Islet of Langerhans (tissue), 1 donor: ENCODE results near the gene STARD7.

Source experiments
- FAIRE-seq: peaks from one replicate; lab custom pipeline; 2011; peaks lifted over from hg19 to GRCh38; lab: Jason Lieb, UNC

STARD7 gene

GRCh38 chr2:96197546-96198255, 10.9 kb downstream of the STARD7 start:
- no peak for FAIRE-seq

DNA sequence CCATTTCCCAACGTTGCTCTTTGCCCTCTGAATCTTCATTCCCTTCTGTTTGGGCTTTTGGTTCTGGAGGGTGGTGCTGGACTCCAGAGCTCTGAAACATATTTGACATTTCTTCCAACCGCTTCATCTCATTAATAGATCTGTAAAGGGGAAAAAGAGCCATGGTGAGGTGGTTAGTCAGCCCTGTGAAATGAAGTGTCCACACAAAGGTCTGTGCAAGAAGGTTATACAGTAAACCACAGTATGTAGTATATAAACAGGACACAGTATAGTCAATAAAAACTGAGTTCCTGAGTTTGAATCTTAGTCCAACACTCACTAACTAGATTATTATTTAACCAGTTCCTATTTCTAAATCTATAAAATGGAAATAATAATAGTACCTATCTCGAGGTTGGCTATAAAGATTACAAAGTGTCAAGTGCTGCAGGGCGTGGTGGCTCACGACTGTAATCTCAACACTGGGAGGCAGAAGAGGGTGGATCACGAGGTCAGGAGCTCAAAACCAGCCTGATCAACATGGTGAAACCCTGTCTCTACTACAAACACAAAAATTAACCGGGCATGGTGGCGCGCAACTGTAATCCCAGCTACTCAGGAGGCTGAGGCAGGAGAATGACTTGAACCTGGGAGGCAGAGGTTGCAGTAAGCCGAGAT, 13.1 kb downstream of the STARD7 start:
- no peak for FAIRE-seq

- FAIRE-seq: no peak
Observed at GRCh38 chr2:96191937-96192670, 16.5 kb downstream of the STARD7 start.

DNA sequence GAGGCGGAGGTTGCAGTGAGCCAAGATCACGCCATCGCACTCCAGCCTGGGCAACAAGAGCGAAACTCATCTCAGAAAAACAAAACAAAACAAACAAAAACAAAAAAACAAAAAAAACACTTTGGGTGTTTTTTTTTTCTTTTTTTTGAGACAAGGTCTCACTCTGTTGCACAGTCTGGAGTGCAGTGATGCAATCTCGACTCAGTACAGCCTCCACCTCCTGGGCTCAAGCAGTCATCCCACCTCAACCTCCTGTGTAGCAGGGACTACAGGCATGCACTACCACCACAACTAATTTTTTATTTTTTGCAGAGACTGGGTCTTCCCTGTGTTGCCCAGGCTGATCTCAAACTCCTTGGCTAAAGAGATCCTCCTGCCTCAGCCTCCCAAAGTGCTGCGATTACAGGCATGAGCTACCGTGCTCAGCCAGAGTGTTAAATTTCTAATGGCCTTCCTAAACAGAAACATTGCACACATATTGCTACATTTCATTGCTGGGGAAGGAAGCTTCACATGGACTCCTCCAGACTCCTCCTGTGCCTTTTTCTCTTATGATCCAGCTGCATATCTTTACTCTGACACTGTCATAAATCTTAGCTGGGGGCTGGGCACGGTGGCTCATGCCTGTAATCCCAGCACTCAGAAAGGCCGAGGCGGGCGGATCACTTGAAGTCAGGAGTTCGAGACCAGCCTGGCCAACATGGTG, 19.7 kb downstream of the STARD7 start:
- FAIRE-seq: no peak

GRCh38 chr2:96186562-96186961, 22.1 kb downstream of the STARD7 start:
- FAIRE-seq: no peak

DNA sequence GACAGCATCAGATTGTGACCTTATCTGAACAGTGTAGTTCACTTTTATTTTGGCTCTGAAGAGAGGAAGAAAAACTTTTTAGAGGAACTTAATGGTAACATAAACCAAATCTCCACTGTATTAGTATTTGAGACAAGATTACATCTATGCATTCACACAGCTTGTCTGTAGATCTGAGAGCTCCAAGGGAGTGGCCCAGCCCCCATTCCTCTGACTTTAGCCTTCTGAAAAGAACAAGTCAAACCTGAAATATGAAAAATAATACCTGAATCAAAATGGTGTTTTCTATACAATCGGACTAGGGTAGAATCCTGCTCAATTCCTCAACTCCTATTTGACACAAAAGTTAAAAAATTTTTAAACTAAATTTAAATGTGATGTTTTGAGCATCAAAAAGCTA, 23.1 kb downstream of the STARD7 start:
- no peak for FAIRE-seq

- no peak for FAIRE-seq
Observed at GRCh38 chr2:96184989-96185388, 23.6 kb downstream of the STARD7 start.

DNA sequence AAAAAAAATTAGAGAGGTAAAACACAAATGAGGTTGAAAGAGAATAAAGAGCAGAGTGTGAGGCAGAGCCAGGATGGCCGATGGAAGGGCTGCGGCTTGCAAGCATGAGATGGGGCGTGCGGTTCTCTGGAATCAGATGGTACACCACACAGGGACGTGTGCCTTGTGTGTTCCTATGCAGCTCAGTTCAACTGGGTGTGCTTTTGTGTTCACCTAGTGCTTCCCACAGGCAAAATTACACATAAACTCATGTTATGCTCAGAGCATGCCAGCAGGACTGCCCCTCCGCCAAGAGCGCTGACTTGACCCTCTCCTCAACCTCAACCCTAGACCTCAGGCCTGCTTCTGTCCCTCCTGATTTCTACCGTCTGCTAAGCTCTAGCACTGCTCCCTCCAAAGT, 24.4 kb downstream of the STARD7 start:
- FAIRE-seq: no peak

DNA sequence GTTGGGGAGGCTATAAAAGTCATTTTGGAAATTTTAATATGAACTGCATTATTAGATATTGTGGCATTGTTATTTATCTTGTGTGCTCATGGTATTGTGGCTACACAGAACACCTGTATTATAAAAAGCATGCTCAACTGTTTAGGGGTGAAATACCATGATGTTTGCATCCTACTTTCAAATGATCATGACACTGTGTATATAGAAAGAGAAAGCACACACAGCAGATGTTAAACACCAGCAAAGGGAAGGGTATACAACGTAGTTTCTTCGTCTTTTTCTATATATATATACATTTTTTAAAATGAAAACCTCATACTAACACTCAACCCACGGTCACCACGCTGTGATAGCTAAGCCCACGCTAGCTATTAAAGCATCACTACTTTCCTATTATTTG, 27.1 kb downstream of the STARD7 start:
- no peak for FAIRE-seq

DNA sequence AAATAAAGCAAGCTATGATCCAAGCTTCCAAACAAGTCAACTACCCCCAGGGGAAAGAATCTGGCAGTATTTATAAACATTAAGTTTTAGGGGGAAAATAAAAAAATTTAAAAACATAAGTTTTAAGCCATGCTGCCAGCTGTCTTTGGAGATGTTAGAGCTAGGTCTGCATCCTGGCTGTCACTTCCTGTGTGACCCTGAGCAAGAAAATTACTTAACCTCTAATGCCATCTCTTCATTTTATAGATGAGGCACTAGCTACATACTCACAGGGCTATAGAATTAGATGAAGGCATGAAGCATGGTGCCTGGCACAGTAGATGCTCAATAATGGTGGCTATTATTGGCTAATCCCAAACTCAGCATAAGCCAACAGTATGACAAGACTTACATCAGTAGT, 28.1 kb downstream of the STARD7 start:
- FAIRE-seq: no peak

- FAIRE-seq: no peak
Observed at GRCh38 chr2:96180002-96180401, 28.6 kb downstream of the STARD7 start.

- no peak for FAIRE-seq
Observed at GRCh38 chr2:96176661-96177060, 32.0 kb downstream of the STARD7 start.

DNA sequence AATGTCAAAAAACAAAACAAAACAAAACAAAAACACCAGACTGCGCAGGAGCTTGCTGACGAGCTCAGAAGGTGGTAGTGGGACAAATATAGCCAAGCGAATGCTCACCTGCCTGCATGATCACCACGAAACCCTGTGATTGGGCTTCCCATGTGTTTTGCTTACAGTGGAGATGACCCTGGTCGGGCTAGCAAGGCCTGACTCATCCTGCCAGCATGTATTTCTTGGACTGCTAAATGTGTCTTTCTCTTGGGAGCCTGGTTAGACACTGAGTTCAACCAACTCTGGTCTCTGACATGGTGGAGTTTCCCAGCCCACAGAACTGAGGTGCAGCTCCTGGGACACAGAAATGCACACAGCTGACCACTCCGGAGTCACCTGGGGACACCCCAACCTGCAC, 32.7 kb downstream of the STARD7 start:
- no peak for FAIRE-seq

DNA sequence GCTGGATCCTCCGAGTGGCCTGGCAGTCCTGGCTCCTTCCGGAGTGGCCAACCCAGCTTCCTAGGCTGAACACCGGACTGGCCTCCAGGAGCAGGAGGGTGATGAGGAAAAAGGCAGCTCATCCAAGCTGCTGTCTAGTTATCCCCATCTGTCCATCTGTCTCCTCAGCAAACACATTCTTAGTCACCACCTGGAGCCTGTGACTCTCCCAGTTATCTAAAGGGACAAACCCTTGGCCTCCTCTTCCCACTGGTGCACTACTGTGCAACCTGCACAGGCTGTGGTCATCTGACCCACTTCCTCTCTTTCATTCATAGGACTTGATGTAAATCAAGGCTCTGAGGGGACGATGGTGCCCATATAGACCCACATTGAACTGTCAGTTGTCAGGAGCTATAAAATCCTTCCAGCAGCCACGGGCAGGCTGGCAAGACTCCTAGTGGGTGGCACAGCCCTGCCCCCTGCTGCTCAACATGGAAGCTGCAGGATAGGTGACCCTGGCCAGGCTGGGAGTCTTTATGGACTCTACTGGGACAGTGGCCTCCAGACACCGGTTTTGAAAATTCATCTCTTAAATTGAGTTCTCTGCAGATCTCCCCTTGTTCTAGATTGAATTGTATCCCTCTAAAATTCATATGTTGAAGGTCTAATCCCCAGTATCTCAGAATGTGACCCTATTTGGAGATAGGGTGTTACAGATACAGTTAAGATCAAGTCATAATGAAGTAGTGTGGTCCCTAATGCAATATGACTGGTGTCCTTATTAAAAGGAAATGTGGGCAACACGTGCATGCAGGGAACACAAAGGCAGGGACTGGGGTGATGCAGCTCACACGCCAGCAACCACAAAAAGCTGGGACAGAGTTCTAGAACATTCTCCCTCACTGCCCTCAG, 34.1 kb downstream of the STARD7 start:
- no peak for FAIRE-seq

- no peak for FAIRE-seq
Observed at GRCh38 chr2:96171831-96172230, 36.8 kb downstream of the STARD7 start.

DNA sequence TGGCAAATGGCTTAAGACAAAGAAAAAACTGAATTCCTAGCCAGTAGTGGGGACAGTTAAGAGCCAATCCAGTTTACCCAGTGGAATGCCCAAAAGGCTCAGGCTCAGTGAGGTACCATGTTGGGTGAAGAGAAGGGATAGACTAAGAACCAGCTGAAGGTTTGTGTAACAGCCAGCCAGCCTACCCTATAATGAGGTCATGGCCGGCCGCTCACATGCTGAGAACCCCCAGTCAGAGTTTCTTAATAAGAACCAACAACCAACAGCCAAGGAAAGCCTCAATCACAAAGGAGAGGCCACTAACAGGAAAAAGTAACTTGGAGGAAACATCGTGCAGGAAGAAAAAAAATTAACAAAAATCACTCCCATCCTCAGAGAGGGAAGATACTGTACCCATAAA, 38.0 kb downstream of the STARD7 start:
- FAIRE-seq: no peak

GRCh38 chr2:96169868-96170507, 38.6 kb downstream of the STARD7 start:
- no peak for FAIRE-seq

GRCh38 chr2:96167407-96168013, 41.1 kb downstream of the STARD7 start:
- no peak for FAIRE-seq

- no peak for FAIRE-seq
Observed at GRCh38 chr2:96164459-96165184, 44.0 kb downstream of the STARD7 start.

DNA sequence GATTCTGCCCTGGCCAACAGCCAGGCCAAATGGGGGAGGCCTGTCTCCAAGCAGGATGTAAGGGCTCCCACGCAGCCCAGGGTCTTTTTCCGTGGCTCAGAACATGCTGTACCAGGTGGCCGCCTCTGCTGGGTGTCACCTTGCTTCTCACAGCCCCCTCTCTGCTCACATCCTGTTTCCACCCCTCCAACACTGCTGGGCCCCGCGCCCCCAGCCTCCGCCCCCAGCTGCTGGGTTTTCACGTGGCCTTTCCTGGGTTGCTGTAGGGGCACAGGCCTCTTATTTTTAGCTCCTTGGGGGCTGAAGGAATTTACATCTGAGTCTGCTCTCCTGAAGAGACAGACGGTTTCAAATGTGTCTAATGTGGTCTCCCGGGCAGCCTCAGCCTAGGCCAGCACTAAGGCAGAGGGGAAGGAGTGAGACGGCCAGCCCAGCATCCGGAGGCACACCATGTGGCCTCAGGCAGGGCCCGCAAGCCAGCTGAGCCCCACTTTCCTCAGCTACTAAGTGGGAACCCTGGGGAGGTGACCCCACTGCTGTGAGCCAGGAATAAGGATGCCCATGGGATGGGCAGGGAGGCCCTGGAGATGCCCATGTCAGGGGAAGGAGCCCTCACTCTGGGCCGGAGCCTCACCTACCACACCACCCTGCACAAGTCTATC, 44.7 kb downstream of the STARD7 start:
- FAIRE-seq: no peak
